GM19455 (cell line): Measurements from ENCODE around the gene ADAMTSL1.
A peak's percentile ranks its signal among the peaks of the same experiment; 100 is the strongest.

Experiments
- ATAC-seq: cut with Tn5 transposase; IDR thresholded peaks from one replicate; pipeline ENCODE4 v1.9.1; 2021; ENCODE audit not compliant: unreplicated experiment

Gene ADAMTSL1

GRCh38 chr9:18689921-18690320 lies 216.0 kb downstream of the ADAMTSL1 start:
- ATAC-seq = no peak

- ATAC-seq = peak; percentile 57
Measured at GRCh38 chr9:18692268-18692667, 218.3 kb downstream of the ADAMTSL1 start.

GRCh38 chr9:18692962-18693361 lies 219.0 kb downstream of the ADAMTSL1 start:
- no peak for ATAC-seq

- no peak for ATAC-seq
Measured at GRCh38 chr9:18694959-18695668, 221.2 kb downstream of the ADAMTSL1 start.

GRCh38 chr9:18698992-18699391 lies 225.0 kb downstream of the ADAMTSL1 start:
- ATAC-seq = no peak

GRCh38 chr9:18699764-18700163 lies 225.8 kb downstream of the ADAMTSL1 start:
- no peak for ATAC-seq

- ATAC-seq = no peak
Measured at GRCh38 chr9:18700714-18701113, 226.8 kb downstream of the ADAMTSL1 start.

GRCh38 chr9:18703151-18703900 lies 229.4 kb downstream of the ADAMTSL1 start:
- ATAC-seq = no peak

GRCh38 chr9:18703901-18704379 lies 230.0 kb downstream of the ADAMTSL1 start:
- ATAC-seq = no peak

- no peak for ATAC-seq
Measured at GRCh38 chr9:18705796-18706392, 231.9 kb downstream of the ADAMTSL1 start.

- ATAC-seq = no peak
Measured at GRCh38 chr9:18706648-18707047, 232.7 kb downstream of the ADAMTSL1 start.

GRCh38 chr9:18707061-18707461 lies 233.1 kb downstream of the ADAMTSL1 start:
- no peak for ATAC-seq

- ATAC-seq = no peak
Measured at GRCh38 chr9:18707489-18708205, 233.7 kb downstream of the ADAMTSL1 start.

- no peak for ATAC-seq
Measured at GRCh38 chr9:18708429-18708828, 234.5 kb downstream of the ADAMTSL1 start.

GRCh38 chr9:18710065-18710464 lies 236.1 kb downstream of the ADAMTSL1 start:
- no peak for ATAC-seq

GRCh38 chr9:18717759-18718158 lies 243.8 kb downstream of the ADAMTSL1 start:
- no peak for ATAC-seq

- ATAC-seq = no peak
Measured at GRCh38 chr9:18718393-18718792, 244.4 kb downstream of the ADAMTSL1 start.

GRCh38 chr9:18718932-18719331 lies 245.0 kb downstream of the ADAMTSL1 start:
- ATAC-seq = no peak

GRCh38 chr9:18720691-18721090 lies 246.7 kb downstream of the ADAMTSL1 start:
- no peak for ATAC-seq

- ATAC-seq = no peak
Measured at GRCh38 chr9:18721267-18721994, 247.5 kb downstream of the ADAMTSL1 start.

GRCh38 chr9:18721995-18722310 lies 248.0 kb downstream of the ADAMTSL1 start:
- ATAC-seq = no peak
